ENCODE results near the gene MYRFL.

The MYRFL gene

GRCh38 chr12:69884386-69884785 is 59.4 kb downstream of the MYRFL start:
- Histone ChIP-seq H3K79me2 (ENCODE audit: insufficient read depth, low read depth) (no peaks in the 10 kb centered on the region), H3K4me1 (ENCODE audit: low read depth, poor library complexity, severe bottlenecking) (peaks cover 40% of the 10 kb centered on the region), H4K20me1 (ENCODE audit: insufficient read depth) (no peaks in the 10 kb centered on the region), H3K27me3 (ENCODE audit: insufficient read depth, low read depth) (no peaks in the 10 kb centered on the region), H2AFZ (ENCODE audit: low read depth) (no peak overlapping the region), H3K9ac (no peak overlapping the region), H3K27ac (no peak overlapping the region), H3K36me3 (ENCODE audit: insufficient read depth) (no peaks in the 10 kb centered on the region), H3K4me3 (IDR thresholded peaks at IDR 0.05; ENCODE audit: insufficient read depth, low read depth, low read length) (no peak overlapping the region), H3K4me2 (no peak overlapping the region)
- no peak for TF ChIP-seq CTCF (conservative IDR thresholded peaks at IDR 0.05; ENCODE audit: low read depth, low read length)

GRCh38 chr12:69885658-69886057 is 60.6 kb downstream of the MYRFL start:
- peak overlapping the region; percentile 38 for H3K4me2 ChIP-seq
- H3K9ac ChIP-seq: no peak overlapping the region
- H4K20me1 ChIP-seq (ENCODE audit: insufficient read depth): no peaks in the 10 kb centered on the region
- no peaks in the 10 kb centered on the region for H3K27me3 ChIP-seq (ENCODE audit: insufficient read depth, low read depth)
- H2AFZ ChIP-seq (ENCODE audit: low read depth): no peak overlapping the region
- H3K36me3 ChIP-seq (ENCODE audit: insufficient read depth): no peaks in the 10 kb centered on the region
- TF ChIP-seq CTCF (conservative IDR thresholded peaks at IDR 0.05; ENCODE audit: low read depth, low read length): no peak
- H3K4me1 ChIP-seq (ENCODE audit: low read depth, poor library complexity, severe bottlenecking): peaks cover 50% of the 10 kb centered on the region
- no peak overlapping the region for H3K27ac ChIP-seq
- H3K79me2 ChIP-seq (ENCODE audit: insufficient read depth, low read depth): no peaks in the 10 kb centered on the region
- no peak overlapping the region for H3K4me3 ChIP-seq (IDR thresholded peaks at IDR 0.05; ENCODE audit: insufficient read depth, low read depth, low read length)

- H3K4me2 ChIP-seq: peak overlapping the region; percentile 38
- no peak overlapping the region for H2AFZ ChIP-seq (ENCODE audit: low read depth)
- no peaks in the 10 kb centered on the region for H3K36me3 ChIP-seq (ENCODE audit: insufficient read depth)
Measured at GRCh38 chr12:69886109-69886508, 61.1 kb downstream of the MYRFL start.

GRCh38 chr12:69886715-69887114 is 61.7 kb downstream of the MYRFL start:
- peak overlapping the region; percentile 38; the same call in 1 of the 2 replicates for H3K4me2 ChIP-seq
- H3K9ac ChIP-seq: no peak overlapping the region
- TF ChIP-seq CTCF (conservative IDR thresholded peaks at IDR 0.05; ENCODE audit: low read depth, low read length): no peak

More at GRCh38 chr12:69886109-69886508, 61.1 kb downstream of the MYRFL start:
- Histone ChIP-seq H4K20me1 (ENCODE audit: insufficient read depth) (no peaks in the 10 kb centered on the region), H3K4me3 (IDR thresholded peaks at IDR 0.05; ENCODE audit: insufficient read depth, low read depth, low read length) (no peak overlapping the region), H3K9ac (no peak overlapping the region), H3K27me3 (ENCODE audit: insufficient read depth, low read depth) (no peaks in the 10 kb centered on the region), H3K79me2 (ENCODE audit: insufficient read depth, low read depth) (no peaks in the 10 kb centered on the region), H3K27ac (no peak overlapping the region), H3K4me1 (ENCODE audit: low read depth, poor library complexity, severe bottlenecking) (peaks cover 55% of the 10 kb centered on the region)
- TF ChIP-seq CTCF (conservative IDR thresholded peaks at IDR 0.05; ENCODE audit: low read depth, low read length): no peak

More at GRCh38 chr12:69886715-69887114, 61.7 kb downstream of the MYRFL start:
- Histone ChIP-seq H3K79me2 (ENCODE audit: insufficient read depth, low read depth) (no peaks in the 10 kb centered on the region), H3K4me3 (IDR thresholded peaks at IDR 0.05; ENCODE audit: insufficient read depth, low read depth, low read length) (no peak overlapping the region), H3K36me3 (ENCODE audit: insufficient read depth) (no peaks in the 10 kb centered on the region), H3K27me3 (ENCODE audit: insufficient read depth, low read depth) (no peaks in the 10 kb centered on the region), H3K4me1 (ENCODE audit: low read depth, poor library complexity, severe bottlenecking) (peaks cover 61% of the 10 kb centered on the region), H4K20me1 (ENCODE audit: insufficient read depth) (no peaks in the 10 kb centered on the region), H2AFZ (ENCODE audit: low read depth) (no peak overlapping the region), H3K27ac (no peak overlapping the region)
